Adrenal gland (tissue), 12 donors: ENCODE measurements around the gene MARCOL. TPM values are rescaled to one million over a fixed set of nuclear protein-coding genes. Genes with fewer than 3 reads are reported as not detected.

ENCODE experiments used
- DNase-seq, 7 donors: peaks; one replicate each; pipeline ENCODE4 v3.0.0-alpha.2; 2019 to 2020
- H3K27ac ChIP-seq, 5 donors: fragments of 200-600 bp; sonication (generic) in 4 of 5; 1 replicate in 3 of 5; 2 replicates in 2 of 5; pipeline versions ENCODE4 v1.5.1 to v1.8.0; 2016 to 2020; ENCODE audit warnings: mild to moderate bottlenecking in 1 of 5
- H3K27me3 ChIP-seq: fragments of 200-600 bp; 2 replicates; pipeline ENCODE4 v1.8.0; 2021
- H3K36me3 ChIP-seq, 2 donors: fragments of 200-600 bp; replicated peaks in 1 of 2; 1 replicate in 1 of 2; 2 replicates in 1 of 2; pipeline versions ENCODE4 v1.5.1 to v1.8.0; 2018 to 2022
- H3K4me1 ChIP-seq, 2 donors: fragments of 200-600 bp; replicated peaks in 1 of 2; 1 replicate in 1 of 2; 2 replicates in 1 of 2; pipeline versions ENCODE4 v1.5.1 to v1.8.0; 2018 to 2021
- H3K4me3 ChIP-seq, 4 donors: fragments of 200-600 bp; sonication (generic) in 3 of 4; one replicate each; pipeline ENCODE4 v1.5.1; 2016 to 2018
- H3K9me3 ChIP-seq, 3 donors: fragments of 200-600 bp; sonication (generic) in 1 of 3; replicated peaks in 1 of 3; 1 replicate in 2 of 3; 2 replicates in 1 of 3; pipeline versions ENCODE4 v1.5.1 to v1.8.0; 2016 to 2021
- CTCF ChIP-seq, 6 experiments: fragments of 450-650 bp in 4 of 6; fragments of 200-600 bp in 2 of 6; sonication (generic) in 1 of 6; IDR thresholded peaks; 1 replicate in 5 of 6; 2 replicates in 1 of 6; pipeline versions ENCODE4 v1.5.1 to v1.8.0; 2016 to 2021; ENCODE audit warnings: antibody characterized with exemption in 6 of 6, mild to moderate bottlenecking in 2 of 6, moderate library complexity in 1 of 6
- POLR2A ChIP-seq, 2 donors: fragments of 450-650 bp; IDR thresholded peaks; one replicate each; pipeline ENCODE4 v1.6.1; 2017; ENCODE audit warnings: antibody characterized with exemption in 2 of 2, mild to moderate bottlenecking in 2 of 2, moderate library complexity in 1 of 2
- WGBS, 4 donors: extraction: QIAGEN DNeasy Blood & Tissue Kit in 2 of 4; methylation state at CpG; one replicate each; pipeline versions ENCODE4 v1.1.5 to v1.1.7; 2013 to 2017; 5-methylcytosine and 5-hydroxymethylcytosine counted together
- intact Hi-C, 2 donors: fragments of 100-400 bp; cut with DNase I; formaldehyde crosslinking; loops; one replicate each; pipeline versions ENCODE4 v1.14.1 to v1.15.0; 2022 to 2023
- polyA plus RNA-seq, 3 donors: library from polyadenylated mRNA; stranded (reverse); fragments of 200-250 nt in 2 of 3; fragments of 350-450 nt in 1 of 3; fragmentation: Illumina TruSeq in 1 of 3; extraction: RNeasy Lipid Tissue Mini Kit (QIAGEN cat#74804) in 1 of 3; gene quantifications; one replicate each; pipeline ENCODE4 v1.2.3, GENCODE V29; 2013 to 2014
- small RNA-seq, 2 donors: library from RNA; depleted of rRNA; stranded (forward); fragments of <200 nt; gene quantifications; one replicate each; pipeline ENCODE3, GENCODE V24; 2016
- total RNA-seq, 9 donors: library from RNA; depleted of rRNA in 4 of 9; stranded (reverse); fragments of >200 nt in 4 of 9; fragments of 120-200 nt in 1 of 9; fragmentation: NEBNext Ultra II Directional in 1 of 9; extraction: Animal tissue kit (Norgen Biotek cat#: 25700) in 1 of 9; gene quantifications; one replicate each; pipeline versions ENCODE4 v1.1.0 to v1.2.4, GENCODE V29; 2013 to 2023
- donor health status: healthy with polysubstance abuse.
- donor health status: Bipolar disorder and iron deficiency.
- donor health status: DM: yes; HTN: yes; CAD: no.
- donor health status: DM: no; HTN: no; CAD: no.
- donor health status: DM: no; HTN: no; CAD: no.
- donor health status: DM: yes; HTN: yes; CAD: no.

The MARCOL gene
- total and polyA plus RNA-seq, 12 donors, result not detected

GRCh38 chr5:148290271-148291195 is 52.2 kb downstream of the MARCOL start:
- Histone ChIP-seq H3K9me3 (peaks cover 0 to 4% (median 0%) of the 10 kb centered on the region in 3 donors), H3K4me1 (no peaks in the 10 kb centered on the region), H3K36me3 (no peaks in the 10 kb centered on the region), H3K27me3 (no peaks in the 10 kb centered on the region), H3K27ac (no peak overlapping the region), H3K4me3 (no peak overlapping the region)
- 63 to 71% (median 67%) methylated on average over 6 of the region's 6 CpGs for WGBS, 4 donors
- intact Hi-C loops, result no loop called here
- TF ChIP-seq CTCF (IDR thresholded peaks at IDR 0.05), result peak; percentile 18 to 44 (median 36)
- TF ChIP-seq POLR2A (IDR thresholded peaks at IDR 0.05), result no peak
- DNase-seq, result no peak

Small RNA genes lying within 50 kb of the gene (small RNA-seq; reads per million reads assigned to genes)
- 0 reads per million in 2 donors for gene HMGN1P16

Other genes with a start within 250 kb of the MARCOL start
- 1 to 10 TPM in 1 of 9 donors, under 1 TPM in 5, not detected in 3; 0.13 to 3.5 (median 0.42) TPM for gene SPINK5, start 174.5 kb upstream of the MARCOL start, total RNA-seq
- gene SPINK5, start 174.5 kb upstream of the MARCOL start, polyA plus RNA-seq, result under 1 TPM; 0.24 to 0.61 (median 0.40) TPM
- gene SPINK14, start 70.0 kb upstream of the MARCOL start, total RNA-seq, result not detected
- not detected for gene SPINK14, start 70.0 kb upstream of the MARCOL start, polyA plus RNA-seq
- gene SPINK6, start 35.5 kb upstream of the MARCOL start, total RNA-seq, result under 1 TPM in 2 of 9 donors, not detected in 7; 0.33 to 0.54 TPM
- not detected for gene SPINK6, start 35.5 kb upstream of the MARCOL start, polyA plus RNA-seq
- 10 to 100 TPM in 1 of 9 donors, 1 to 10 TPM in 4, under 1 TPM in 1, not detected in 3; 0.46 to 16.1 (median 2.0) TPM for gene SPINK13, start 30.3 kb downstream of the MARCOL start, total RNA-seq
- gene SPINK13, start 30.3 kb downstream of the MARCOL start, polyA plus RNA-seq, result 1 to 10 TPM; 2.1 to 6.1 (median 5.7) TPM
- gene SPINK7, start 73.9 kb downstream of the MARCOL start, total RNA-seq, result under 1 TPM in 1 of 9 donors, not detected in 8; 0.44 TPM
- not detected for gene SPINK7, start 73.9 kb downstream of the MARCOL start, polyA plus RNA-seq
- under 1 TPM in 2 of 9 donors, not detected in 7; 0.78 to 0.83 TPM for gene SPINK9, start 97.0 kb downstream of the MARCOL start, total RNA-seq
- under 1 TPM in 1 of 3 donors, not detected in 2; 0.59 TPM for gene SPINK9, start 97.0 kb downstream of the MARCOL start, polyA plus RNA-seq
- 10 to 100 TPM; 32.2 to 88.2 (median 42.8) TPM for gene FBXO38, start 145.4 kb downstream of the MARCOL start, total RNA-seq
- 10 to 100 TPM; 12.3 to 48.6 (median 14.6) TPM for gene FBXO38, start 145.4 kb downstream of the MARCOL start, polyA plus RNA-seq